ENCODE data around the gene ALKBH6.

The ALKBH6 gene

DNA sequence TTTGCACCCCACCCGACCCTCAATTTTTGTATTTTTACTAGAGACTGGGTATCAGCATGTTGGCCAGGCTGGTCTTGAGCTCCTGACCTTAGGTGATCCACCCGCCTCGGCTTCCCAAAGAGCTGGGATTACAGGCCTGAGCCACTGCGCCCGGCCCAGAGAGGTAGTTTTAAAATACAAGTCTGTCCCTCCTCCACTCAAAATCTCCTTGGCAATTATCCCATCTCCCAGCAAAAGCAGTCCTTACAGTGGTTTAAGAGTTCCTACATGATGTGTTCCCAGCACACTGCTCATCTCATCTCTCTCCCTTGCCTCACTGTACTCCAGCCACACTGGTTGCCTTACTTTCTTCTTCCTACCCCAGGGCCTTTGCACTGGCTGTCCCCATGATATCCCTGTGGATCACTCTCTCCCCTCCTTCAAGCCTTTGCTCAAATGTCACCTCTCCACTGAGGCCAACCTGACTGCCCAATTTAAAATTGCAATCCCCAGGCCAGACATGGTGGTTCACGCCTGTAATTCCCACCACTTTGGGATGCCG is 53.5 kb downstream of the ALKBH6 start:
- H3K27ac ChIP-seq, result no peak overlapping the region
- ChIA-PET CTCF (interaction anchor here (0.9 kb wide), 1 partner anchor 153 kb away, joined by 3 read pairs; no protein-coding TSS in a partner anchor), POLR2A (ENCODE audit: low non-redundant PET) (no interaction called here)
- TF ChIP-seq, protein P1, sequence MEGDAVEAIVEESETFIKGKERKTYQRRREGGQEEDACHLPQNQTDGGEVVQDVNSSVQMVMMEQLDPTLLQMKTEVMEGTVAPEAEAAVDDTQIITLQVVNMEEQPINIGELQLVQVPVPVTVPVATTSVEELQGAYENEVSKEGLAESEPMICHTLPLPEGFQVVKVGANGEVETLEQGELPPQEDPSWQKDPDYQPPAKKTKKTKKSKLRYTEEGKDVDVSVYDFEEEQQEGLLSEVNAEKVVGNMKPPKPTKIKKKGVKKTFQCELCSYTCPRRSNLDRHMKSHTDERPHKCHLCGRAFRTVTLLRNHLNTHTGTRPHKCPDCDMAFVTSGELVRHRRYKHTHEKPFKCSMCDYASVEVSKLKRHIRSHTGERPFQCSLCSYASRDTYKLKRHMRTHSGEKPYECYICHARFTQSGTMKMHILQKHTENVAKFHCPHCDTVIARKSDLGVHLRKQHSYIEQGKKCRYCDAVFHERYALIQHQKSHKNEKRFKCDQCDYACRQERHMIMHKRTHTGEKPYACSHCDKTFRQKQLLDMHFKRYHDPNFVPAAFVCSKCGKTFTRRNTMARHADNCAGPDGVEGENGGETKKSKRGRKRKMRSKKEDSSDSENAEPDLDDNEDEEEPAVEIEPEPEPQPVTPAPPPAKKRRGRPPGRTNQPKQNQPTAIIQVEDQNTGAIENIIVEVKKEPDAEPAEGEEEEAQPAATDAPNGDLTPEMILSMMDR (conservative IDR thresholded peaks at IDR 0.05; ENCODE audit: low read depth), result no peak
- DNase-seq (ENCODE audit: low spot score), result no peak

DNA sequence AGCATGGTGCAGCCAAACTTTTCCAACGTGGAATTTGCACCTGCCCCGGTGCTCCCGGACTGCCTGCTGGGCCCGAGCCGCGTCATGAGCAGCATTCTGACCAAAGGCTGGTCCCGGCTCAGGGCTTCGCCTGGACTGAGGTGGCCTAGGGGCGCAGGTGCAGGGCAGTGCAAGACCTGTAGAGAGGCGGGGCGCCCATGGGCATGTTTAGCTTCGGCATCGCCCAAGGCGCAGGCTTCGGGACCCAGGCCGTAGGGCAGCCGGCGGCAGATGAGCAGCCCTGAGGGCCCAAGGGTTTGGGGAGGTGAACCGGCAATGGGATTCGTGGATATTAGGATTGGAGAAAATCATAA is 54.1 kb downstream of the ALKBH6 start:
- ChIA-PET POLR2A (ENCODE audit: low non-redundant PET) (no interaction called here), CTCF (interaction anchor here (0.8 to 0.9 kb wide), 2 partner anchors 10 to 153 kb away, joined by 3 read pairs; no protein-coding TSS in a partner anchor)
- TF ChIP-seq, protein P1 (conservative IDR thresholded peaks at IDR 0.05; ENCODE audit: low read depth), result no peak
- DNase-seq (ENCODE audit: low spot score), result no peak
- no peak overlapping the region for H3K27ac ChIP-seq

All from RWPE1 (cell line).